ENCODE data around the gene GPR161.

- TF ChIP-seq CTCF (IDR thresholded peaks at IDR 0.05), result no peak
- no peak for TF ChIP-seq EP300 (IDR thresholded peaks at IDR 0.05)
- no peak for TF ChIP-seq POLR2A (IDR thresholded peaks at IDR 0.05)
- no peak for TF ChIP-seq POLR2AphosphoS5 (IDR thresholded peaks at IDR 0.05)
Measured at GRCh38 chr1:168125051-168125450, 11.7 kb downstream of the GPR161 start.

Data from gastroesophageal sphincter (tissue), 3 donors.